Suppressor macrophage treated with lipopolysaccharide for 1 hour (primary cell): Measurements from ENCODE around the gene APOC1.

Experiments used
- DNase-seq, 3 donors: peaks; one replicate each; pipeline ENCODE4 v3.0.0-alpha.2; 2020 to 2022

Gene APOC1

GRCh38 chr19:44957526-44957925, 43.1 kb downstream of the APOC1 start:
- no peak for DNase-seq

- DNase-seq: no peak
These were observed 43.7 kb downstream of the APOC1 start for GRCh38 chr19:44958090-44958489.

GRCh38 chr19:44959691-44960090, 45.3 kb downstream of the APOC1 start:
- no peak for DNase-seq

DNA sequence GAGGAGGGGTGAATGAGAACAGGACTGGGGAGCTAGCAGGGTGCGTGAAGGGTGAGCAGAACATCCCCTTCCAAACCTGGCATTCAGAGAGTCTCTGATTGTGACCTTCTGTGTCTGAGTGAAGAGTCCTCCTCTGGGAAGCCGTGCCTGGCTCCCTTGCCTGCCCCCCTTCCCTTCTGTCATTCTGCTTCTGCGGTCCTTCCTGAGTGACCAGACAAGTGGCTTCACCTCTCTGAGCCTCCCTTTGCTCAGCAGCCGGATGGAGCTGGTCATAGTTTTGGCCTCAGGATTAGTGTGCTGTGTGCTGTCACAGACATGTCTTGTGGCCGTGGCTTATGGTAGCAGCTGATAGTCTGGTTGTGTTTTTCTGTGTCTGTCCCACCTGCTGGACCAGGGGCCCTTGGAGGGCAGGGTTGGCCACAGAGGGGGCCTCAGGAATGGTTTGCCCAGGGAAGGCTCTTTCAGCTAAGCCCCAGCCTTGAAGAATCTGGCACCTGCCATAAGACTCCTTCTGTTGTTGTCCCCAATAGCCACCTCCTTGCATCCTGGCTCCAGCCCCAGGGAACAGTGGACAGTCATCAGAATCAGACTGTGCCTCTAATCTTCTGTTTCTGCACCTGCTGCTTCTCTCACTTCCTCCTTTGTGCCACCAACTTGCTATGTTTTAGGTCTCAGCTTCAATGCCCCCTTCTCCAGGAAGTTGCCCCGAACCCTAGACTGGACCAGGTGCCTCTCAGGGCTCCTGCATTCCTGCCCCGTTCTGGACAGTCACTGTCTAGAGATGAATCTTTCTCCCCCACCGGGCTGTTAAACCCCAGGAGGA, 46.7 kb downstream of the APOC1 start:
- no peak for DNase-seq

DNA sequence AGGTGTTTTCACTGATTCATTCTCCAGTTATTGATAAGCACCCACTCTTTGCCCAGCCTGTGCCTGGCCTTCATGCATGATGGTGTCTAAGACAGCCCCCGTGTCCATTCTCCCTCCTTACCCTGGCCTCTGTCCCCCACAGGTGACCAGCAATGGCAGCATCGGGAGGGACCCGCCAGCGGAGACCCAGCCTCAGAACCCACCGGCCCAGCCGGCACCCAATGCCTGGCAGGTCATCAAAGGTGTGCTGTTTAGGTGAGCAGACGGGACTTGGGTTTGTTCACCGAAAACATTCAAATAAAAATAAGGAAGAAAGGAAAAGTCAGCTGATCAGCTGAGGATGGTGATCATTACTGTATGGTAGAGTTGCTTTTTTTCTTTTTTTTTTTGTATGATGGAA, 47.4 kb downstream of the APOC1 start:
- no peak for DNase-seq

DNA sequence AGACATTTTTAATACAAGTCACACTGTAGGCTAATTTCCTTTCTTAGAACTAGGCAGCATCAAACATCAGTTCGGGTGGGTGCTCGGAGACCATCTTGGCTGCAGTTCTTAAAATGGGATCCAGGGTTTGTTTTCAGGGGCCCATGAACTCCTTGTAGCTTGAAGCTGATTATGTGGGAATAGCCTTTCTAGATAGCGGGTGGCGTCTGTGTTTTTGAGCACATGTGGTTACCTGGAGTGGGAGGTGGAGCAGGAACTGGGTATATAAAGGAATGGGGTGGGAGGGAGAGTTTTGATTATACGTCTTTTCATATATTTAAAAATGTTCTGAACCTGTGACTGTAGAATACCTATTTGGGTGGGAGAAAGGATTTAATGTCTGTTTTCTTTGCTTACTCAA, 53.7 kb downstream of the APOC1 start:
- no peak for DNase-seq

DNA sequence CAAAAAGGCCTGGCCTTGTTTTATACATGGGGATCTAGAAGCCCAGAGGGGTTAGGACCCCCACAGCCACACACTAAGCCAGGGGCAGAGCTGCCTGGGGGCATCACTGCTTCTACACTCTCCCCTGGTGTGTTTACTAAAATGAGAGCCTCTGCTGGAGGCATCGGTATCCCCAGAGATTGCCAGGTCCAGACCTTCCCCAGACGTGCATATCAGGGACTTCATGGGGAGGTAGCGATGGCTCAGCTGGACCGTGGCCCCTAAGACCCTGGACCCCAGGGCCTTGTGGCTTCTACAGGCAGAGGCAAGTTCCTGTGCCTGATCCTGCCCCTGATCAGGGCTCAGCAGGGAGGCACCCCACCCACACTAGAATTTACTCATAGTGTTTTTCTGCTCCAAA, 54.3 kb downstream of the APOC1 start:
- DNase-seq: no peak
